Right cardiac atrium (tissue), 5 donors: ENCODE results near the gene PLEK. TPM values are rescaled to one million over a fixed set of nuclear protein-coding genes. Genes with fewer than 3 reads are reported as not detected.

Experiments
- ATAC-seq, 2 donors: fragments of 200-7000 bp; cut with Tn5 transposase; one replicate each; pipeline versions ENCODE4 v1.8.0 to v1.9.1; 2020; ENCODE audit warnings: moderate library complexity in 2 of 2, mild to moderate bottlenecking in 1 of 2
- DNase-seq, 3 donors: peaks; one replicate each; pipeline ENCODE4 v3.0.0-alpha.2; 2020
- H3K27ac ChIP-seq: one replicate; pipeline ENCODE4 v1.5.1; 2013; ENCODE audit warnings: mild to moderate bottlenecking, low read length, control low read depth, moderate library complexity
- H3K27me3 ChIP-seq: one replicate; pipeline ENCODE4 v1.6.1; 2013; ENCODE audit not compliant: control insufficient read depth, insufficient read depth
- H3K4me1 ChIP-seq: one replicate; pipeline ENCODE4 v1.6.1; 2013; ENCODE audit warnings: low read length; ENCODE audit not compliant: control insufficient read depth, insufficient read depth
- H3K4me3 ChIP-seq: one replicate; pipeline ENCODE4 v1.5.1; 2013; ENCODE audit warnings: low read length, control low read depth
- H3K9me3 ChIP-seq: one replicate; pipeline ENCODE4 v1.6.1; 2013; ENCODE audit warnings: low read length; ENCODE audit not compliant: control insufficient read depth
- WGBS: extraction: QIAGEN DNeasy Blood & Tissue Kit; methylation state at CpG from one replicate; pipeline ENCODE4 v1.1.7; 2013; 5-methylcytosine and 5-hydroxymethylcytosine counted together
- intact Hi-C, 4 donors: fragments of 100-400 bp; cut with DNase I; formaldehyde crosslinking; loops; one replicate each; pipeline versions ENCODE4 v1.11.0 to v1.14.0; 2022 to 2023
- polyA plus RNA-seq: library from polyadenylated mRNA; stranded (reverse); fragments of 200-250 nt; gene quantifications from one replicate; pipeline ENCODE4 v1.2.3, GENCODE V29; 2013
- total RNA-seq, 4 donors: library from RNA; stranded (reverse); fragmentation: NEBNext Ultra II Directional; extraction: Animal tissue kit (Norgen Biotek cat#: 25700); gene quantifications; one replicate each; pipeline ENCODE4 v1.2.1, GENCODE V29; 2021
- donor health status: healthy with polysubstance abuse.
- donor health status: DM: no; HTN: yes; CAD: no.
- donor health status: DM: no; HTN: no; CAD: no.
- donor health status: DM: no; HTN: yes; CAD: no; lungs with severe emphysema.
- donor health status: DM: yes; HTN: yes; CAD: no.

PLEK gene
- total and polyA plus RNA-seq, 5 donors: 1.3 to 6.6 (median 4.2) TPM

DNA sequence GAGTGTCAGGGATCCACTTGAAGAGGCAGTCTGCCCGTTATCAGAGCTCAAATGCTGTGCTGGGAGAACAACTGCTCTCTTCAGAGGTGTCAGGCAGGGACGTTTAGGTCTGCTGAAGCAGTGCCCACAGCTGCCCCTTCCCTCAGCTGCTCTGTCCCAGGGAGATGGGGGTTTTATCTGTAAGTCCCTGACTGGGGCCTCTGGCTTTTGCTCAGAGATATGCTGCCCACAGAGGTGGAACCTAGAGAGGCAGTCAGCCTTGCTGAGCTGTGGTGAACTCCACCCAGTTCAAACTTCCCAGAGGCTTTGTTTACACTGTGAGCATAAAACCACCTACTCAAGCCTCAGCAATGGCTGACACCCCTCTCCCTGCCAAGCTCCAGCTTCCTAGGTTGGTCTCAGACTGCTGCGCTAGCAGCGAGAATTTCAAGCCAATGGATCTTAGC lies 38.1 kb downstream of the PLEK start:
- 59% methylated on average over 4 of the region's 4 CpGs for WGBS
- no peak overlapping the region for H3K4me3 ChIP-seq
- peak in 2 of 3 donors; percentile 24 to 59 for DNase-seq
- intact Hi-C loops: no loop called here
- no peaks in the 10 kb centered on the region for H3K9me3 ChIP-seq
- H3K27ac ChIP-seq: peak overlapping the region; percentile 78
- ATAC-seq: peak; percentile 71 to 90
- peaks cover 3% of the 10 kb centered on the region for H3K4me1 ChIP-seq
- no peaks in the 10 kb centered on the region for H3K27me3 ChIP-seq

DNA sequence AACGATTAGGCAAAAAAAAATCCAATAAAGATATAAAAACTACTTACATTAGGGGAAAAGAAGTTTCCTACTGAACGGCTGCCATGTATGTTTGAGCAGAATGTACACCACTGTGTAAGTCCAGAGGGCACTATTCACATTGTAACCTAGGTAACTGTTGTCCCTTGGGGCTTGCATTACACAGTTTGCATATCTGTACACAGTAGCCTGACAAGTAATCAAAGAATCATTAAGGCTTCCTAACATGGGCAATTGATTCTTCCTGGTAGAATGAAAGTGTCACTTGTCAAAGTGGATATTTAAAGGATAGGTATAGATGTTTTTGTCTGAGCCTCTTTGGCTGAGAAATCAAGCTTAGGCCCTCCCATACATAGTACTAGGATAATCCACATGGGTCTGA lies 39.1 kb downstream of the PLEK start:
- Histone ChIP-seq H3K4me3 (no peak overlapping the region), H3K4me1 (peaks cover 3% of the 10 kb centered on the region), H3K9me3 (no peaks in the 10 kb centered on the region), H3K27ac (no peak overlapping the region), H3K27me3 (no peaks in the 10 kb centered on the region)
- intact Hi-C loops: no loop called here
- ATAC-seq (no peak), DNase-seq (no peak)
- 81% methylated on average over 2 of the region's 2 CpGs for WGBS

DNA sequence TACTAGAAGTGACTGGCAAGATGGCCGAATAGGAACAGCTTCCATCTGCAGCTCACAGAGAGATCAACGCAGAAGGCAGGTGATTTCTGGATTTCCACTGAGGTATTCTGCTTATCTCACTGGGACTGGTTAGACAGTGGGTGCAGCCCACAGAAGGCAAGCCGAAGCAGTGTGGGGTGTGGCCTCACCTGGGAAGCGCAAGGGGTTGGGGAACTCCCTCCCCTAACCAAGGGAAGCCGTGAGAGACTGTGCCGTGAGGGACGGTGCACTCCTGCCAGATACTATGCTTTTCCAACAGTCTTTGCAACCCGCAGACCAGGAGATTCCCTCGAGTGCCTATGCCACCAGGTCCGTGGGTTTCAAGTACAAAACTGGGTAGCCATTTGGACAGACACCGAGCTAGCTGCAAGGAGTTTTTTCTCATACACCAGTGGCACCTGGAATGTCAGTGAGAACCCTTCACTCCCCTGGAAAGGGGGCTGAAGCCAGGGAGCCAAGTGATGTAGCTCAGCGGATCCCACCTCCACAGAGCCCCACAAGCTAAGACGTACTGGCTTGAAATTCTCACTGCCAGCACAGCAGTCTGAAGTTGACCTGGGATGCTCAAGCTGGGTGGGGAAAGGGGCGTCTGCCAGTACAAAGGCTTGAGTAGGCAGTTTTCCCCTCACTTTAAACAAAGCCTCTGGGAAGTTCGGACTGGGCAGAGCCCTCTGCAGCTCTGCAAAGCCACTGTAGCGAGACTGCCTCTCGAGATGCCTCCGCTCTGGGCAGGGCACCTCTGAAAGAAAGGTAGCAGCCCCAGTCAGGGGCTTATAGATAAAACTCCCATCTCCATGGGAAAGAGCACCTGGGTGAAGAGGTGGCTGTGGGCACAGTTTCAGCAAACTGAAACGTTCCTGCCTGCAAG lies 40.1 kb downstream of the PLEK start:
- 81% methylated on average over 19 of the region's 19 CpGs for WGBS
- Histone ChIP-seq H3K4me1 (peaks cover 3% of the 10 kb centered on the region), H3K27ac (no peak overlapping the region), H3K9me3 (no peaks in the 10 kb centered on the region), H3K27me3 (no peaks in the 10 kb centered on the region), H3K4me3 (no peak overlapping the region)
- intact Hi-C loops: no loop called here
- ATAC-seq (no peak), DNase-seq (no peak)

DNA sequence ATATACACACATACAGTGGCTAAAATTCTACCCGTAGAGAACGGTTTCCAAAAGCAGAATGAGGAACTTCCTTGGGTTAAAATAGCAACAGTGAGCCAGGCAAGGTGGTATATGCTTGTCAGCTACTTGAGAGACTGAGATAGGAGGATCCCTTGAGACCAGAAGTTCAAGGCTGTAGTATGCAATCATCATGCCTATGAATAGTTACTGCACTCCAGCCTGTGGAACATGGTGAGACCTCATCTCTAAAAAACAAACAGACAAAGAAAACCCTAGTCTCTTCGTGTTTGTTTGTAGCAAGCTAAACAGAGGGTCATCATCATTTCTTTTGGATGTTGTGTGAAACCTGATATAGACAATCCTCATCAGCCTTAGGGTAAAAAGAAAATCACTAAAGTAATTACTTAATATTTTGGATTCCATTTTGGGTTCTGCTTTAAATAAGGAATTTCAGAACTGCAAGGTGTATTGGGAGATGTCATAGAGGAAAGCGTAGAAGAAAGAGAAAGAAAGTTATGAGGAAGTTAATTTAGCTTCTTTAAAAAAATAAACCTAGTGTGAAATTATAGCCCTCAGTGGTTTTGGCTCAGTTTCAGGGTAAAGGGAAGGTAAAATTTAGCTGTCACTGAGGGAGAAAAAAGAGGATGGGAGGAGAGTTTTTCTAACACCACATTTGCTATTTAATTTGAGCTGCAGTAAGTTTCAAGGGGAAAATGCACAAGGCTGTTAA lies 46.5 kb downstream of the PLEK start:
- Histone ChIP-seq H3K27me3 (no peaks in the 10 kb centered on the region), H3K27ac (no peak overlapping the region), H3K4me3 (no peak overlapping the region), H3K4me1 (peaks cover 4% of the 10 kb centered on the region), H3K9me3 (no peaks in the 10 kb centered on the region)
- DNase-seq: no peak
- intact Hi-C loops: no loop called here
- peak; percentile 36 to 54 for ATAC-seq
- 46% methylated on average over 4 of the region's 4 CpGs for WGBS

DNA sequence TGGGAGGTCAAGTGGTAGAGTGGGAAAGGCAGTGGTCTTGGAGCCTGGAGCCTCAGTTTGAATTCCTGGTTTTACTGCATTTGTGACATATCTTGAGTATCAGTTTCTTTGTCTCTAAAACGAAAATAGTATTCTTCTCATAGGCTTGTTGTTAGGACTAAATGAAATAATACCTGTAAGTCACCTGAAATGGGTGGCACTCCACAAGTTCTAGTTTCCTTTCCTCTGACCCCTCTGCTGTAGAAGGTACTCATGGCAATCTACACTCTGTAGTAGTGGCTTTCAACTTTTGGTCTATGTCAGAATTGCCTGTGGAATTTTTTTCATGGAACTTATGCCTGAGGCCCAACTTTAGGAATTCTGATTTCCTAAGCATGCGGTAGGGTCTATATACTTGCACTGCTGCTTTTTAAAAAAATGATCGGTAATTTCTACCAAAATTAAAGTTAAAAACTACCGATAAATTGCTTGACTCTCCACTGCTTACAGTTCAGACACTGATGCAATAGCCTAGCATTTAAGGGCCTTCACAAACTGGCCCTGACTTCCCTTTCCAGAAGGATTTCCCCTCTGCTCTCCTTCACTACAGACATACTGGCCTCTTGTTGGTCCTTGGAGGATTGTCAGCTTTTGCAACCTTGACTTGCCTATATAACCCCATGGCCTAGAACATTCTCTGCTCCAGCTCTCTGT lies 47.2 kb downstream of the PLEK start:
- Histone ChIP-seq H3K4me3 (no peak overlapping the region), H3K4me1 (peaks cover 4% of the 10 kb centered on the region), H3K9me3 (no peaks in the 10 kb centered on the region), H3K27me3 (no peaks in the 10 kb centered on the region), H3K27ac (no peak overlapping the region)
- DNase-seq (no peak), ATAC-seq (peak in 1 of 2 donors; percentile 17)
- intact Hi-C loops: no loop called here
- WGBS: 72% methylated on average over 4 of the region's 4 CpGs

DNA sequence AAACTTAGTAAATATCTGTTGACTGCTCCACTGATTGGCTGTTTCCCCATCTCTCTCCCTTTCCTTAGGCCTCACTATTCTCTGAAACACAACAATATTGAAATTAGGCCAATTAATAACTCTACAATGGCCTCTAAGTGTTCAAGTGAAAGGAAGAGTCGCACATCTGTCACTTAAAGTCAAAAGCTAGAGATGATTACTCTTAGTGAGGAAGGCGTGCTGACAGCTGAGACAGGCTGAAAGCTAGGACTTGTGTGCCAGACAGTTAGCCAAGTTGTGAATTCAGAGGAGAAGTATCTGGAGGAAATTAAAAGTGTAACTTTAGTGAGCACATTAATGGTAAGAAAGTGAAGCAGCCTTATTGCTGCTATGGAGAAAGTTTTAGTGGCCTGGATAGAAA lies 48.4 kb downstream of the PLEK start:
- Histone ChIP-seq H3K27me3 (no peaks in the 10 kb centered on the region), H3K9me3 (no peaks in the 10 kb centered on the region), H3K4me1 (peaks cover 4% of the 10 kb centered on the region), H3K4me3 (no peak overlapping the region), H3K27ac (no peak overlapping the region)
- DNase-seq (no peak), ATAC-seq (peak in 1 of 2 donors; percentile 38)
- 62% methylated on average over 2 of the region's 2 CpGs for WGBS
- intact Hi-C loops: no loop called here

DNA sequence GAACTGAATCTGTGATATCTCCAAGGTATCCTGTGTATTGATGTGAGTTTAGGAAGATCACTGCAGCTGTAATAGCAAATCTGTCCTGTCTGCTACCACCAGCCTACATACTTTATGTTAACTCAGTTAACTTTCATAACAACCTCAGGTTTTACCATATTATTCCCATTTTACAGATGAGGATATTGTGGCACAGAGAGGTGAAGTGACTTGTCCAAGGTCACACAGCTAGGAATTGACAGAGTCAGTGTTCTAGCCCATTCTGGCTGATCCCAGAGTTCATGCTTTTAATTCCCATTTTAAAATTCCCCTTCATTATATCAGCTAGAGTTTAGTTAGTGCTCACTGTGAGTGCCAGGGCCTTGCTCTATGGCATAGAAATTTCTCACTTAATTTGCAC lies 49.4 kb downstream of the PLEK start:
- H3K9me3 ChIP-seq: no peaks in the 10 kb centered on the region
- no peak overlapping the region for H3K4me3 ChIP-seq
- DNase-seq (no peak), ATAC-seq (no peak)
- intact Hi-C loops: no loop called here
- H3K27ac ChIP-seq: no peak overlapping the region
- peaks cover 4% of the 10 kb centered on the region for H3K4me1 ChIP-seq
- no peaks in the 10 kb centered on the region for H3K27me3 ChIP-seq

DNA sequence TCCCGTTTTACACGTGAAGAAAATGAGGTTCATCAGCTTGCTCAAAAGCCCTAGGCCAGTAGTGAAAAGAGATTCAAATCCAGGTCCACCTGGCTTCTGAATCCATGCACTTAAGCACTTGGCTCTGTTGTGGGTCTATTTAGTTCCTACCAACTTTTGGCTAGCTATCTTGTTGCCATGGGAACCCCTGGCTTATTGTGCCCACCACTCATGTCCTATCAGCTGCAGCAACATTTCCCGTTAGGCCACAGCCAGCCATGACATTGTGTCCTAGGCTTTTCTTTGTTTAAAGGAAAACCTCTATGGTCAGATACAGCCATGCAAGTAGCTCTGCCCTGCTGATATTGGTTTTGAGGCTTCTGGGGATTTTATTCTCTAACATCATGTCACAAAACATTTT lies 49.8 kb downstream of the PLEK start:
- peaks cover 4% of the 10 kb centered on the region for H3K4me1 ChIP-seq
- WGBS: 53% methylated on average over 3 of the region's 3 CpGs
- peak; percentile 57 to 66 for ATAC-seq
- H3K27me3 ChIP-seq: no peaks in the 10 kb centered on the region
- H3K4me3 ChIP-seq: no peak overlapping the region
- H3K9me3 ChIP-seq: no peaks in the 10 kb centered on the region
- peak in 1 of 3 donors; percentile 52 for DNase-seq
- intact Hi-C loops: no loop called here
- H3K27ac ChIP-seq: no peak overlapping the region

DNA sequence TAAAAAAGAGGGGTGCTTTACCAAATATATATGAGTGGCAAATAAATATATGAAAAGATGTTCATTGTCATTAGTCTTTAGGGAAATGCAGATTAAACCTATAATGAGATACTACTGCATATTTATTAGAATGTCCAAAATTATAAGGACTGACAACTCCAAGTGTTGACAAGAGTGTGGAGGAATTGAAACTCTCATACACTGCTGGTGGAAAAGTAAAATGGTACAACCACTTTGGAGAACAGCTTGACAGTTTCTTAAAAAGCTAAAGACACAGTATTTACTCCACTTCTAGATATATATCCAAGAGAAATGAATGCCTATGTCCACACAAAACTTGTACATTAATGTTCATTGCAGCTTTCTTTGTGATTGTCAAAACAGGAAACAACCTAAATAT lies 50.4 kb downstream of the PLEK start:
- Histone ChIP-seq H3K4me3 (no peak overlapping the region), H3K9me3 (no peaks in the 10 kb centered on the region), H3K27ac (no peak overlapping the region), H3K27me3 (no peaks in the 10 kb centered on the region), H3K4me1 (peaks cover 4% of the 10 kb centered on the region)
- intact Hi-C loops: no loop called here
- no peak for ATAC-seq
- no peak for DNase-seq

DNA sequence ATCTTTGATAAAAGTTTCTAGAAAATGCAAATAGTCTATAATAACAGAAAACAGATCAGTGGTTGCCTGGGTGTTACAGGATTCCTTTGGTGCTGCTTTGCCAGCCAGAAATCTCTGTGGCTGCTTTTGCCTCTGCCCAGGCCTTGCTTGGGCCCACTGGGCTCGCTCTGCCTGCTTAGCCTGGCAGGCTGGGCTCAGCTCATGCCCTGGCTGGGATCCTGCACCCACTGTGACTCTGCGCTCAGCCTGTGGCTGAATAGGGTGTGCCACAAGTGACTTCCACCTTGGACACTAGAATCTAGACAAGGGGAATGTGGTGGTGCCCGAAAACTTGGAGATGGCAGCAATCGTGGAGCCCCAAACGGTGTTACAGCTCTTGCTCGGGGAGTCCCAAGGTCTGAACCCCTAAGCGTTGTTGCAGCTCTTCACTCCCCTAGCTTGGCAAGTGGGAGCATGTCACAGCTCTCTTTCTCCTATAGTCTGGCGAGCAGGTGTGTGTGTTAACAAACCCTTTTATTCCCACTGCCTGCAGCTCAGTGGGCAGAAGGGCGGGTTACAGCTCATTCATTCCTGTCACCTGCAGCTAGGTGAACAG lies 51.1 kb downstream of the PLEK start:
- Histone ChIP-seq H3K4me1 (peaks cover 4% of the 10 kb centered on the region), H3K9me3 (no peaks in the 10 kb centered on the region), H3K4me3 (no peak overlapping the region), H3K27ac (no peak overlapping the region), H3K27me3 (no peaks in the 10 kb centered on the region)
- intact Hi-C loops: no loop called here
- 97% methylated on average over 9 of the region's 9 CpGs for WGBS
- ATAC-seq (peak in 1 of 2 donors; percentile 33), DNase-seq (peak in 1 of 3 donors; percentile 37)
